GOT3 (cell line): ENCODE data around the gene VSNL1.

Experiments used
- DNase-seq: peaks from one replicate; lab custom pipeline; 2025; ENCODE audit warnings: mixed read lengths; lab: John Stamatoyannopoulos, UW

Gene VSNL1

GRCh38 chr2:17614174-17614930 lies 73.9 kb downstream of the VSNL1 start:
- DNase-seq, result no peak

- no peak for DNase-seq
Measured at GRCh38 chr2:17615147-17615546, 74.7 kb downstream of the VSNL1 start.

- DNase-seq, result no peak
Measured at GRCh38 chr2:17615728-17616351, 75.3 kb downstream of the VSNL1 start.

GRCh38 chr2:17616405-17616804 lies 75.9 kb downstream of the VSNL1 start:
- no peak for DNase-seq

- no peak for DNase-seq
Measured at GRCh38 chr2:17617516-17617915, 77.0 kb downstream of the VSNL1 start.

GRCh38 chr2:17617955-17618354 lies 77.5 kb downstream of the VSNL1 start:
- no peak for DNase-seq

- no peak for DNase-seq
Measured at GRCh38 chr2:17620280-17620679, 79.8 kb downstream of the VSNL1 start.

GRCh38 chr2:17620841-17621240 lies 80.3 kb downstream of the VSNL1 start:
- no peak for DNase-seq

GRCh38 chr2:17621781-17622180 lies 81.3 kb downstream of the VSNL1 start:
- no peak for DNase-seq

- no peak for DNase-seq
Measured at GRCh38 chr2:17625446-17625845, 85.0 kb downstream of the VSNL1 start.

- DNase-seq, result no peak
Measured at GRCh38 chr2:17626986-17627385, 86.5 kb downstream of the VSNL1 start.

GRCh38 chr2:17627434-17627833 lies 86.9 kb downstream of the VSNL1 start:
- no peak for DNase-seq

GRCh38 chr2:17628349-17629261 lies 88.1 kb downstream of the VSNL1 start:
- DNase-seq, result no peak

- no peak for DNase-seq
Measured at GRCh38 chr2:17630089-17630488, 89.6 kb downstream of the VSNL1 start.

- DNase-seq, result no peak
Measured at GRCh38 chr2:17634997-17635396, 94.5 kb downstream of the VSNL1 start.

GRCh38 chr2:17636257-17636656 lies 95.8 kb downstream of the VSNL1 start:
- no peak for DNase-seq

GRCh38 chr2:17637131-17637906 lies 96.8 kb downstream of the VSNL1 start:
- DNase-seq, result no peak

- DNase-seq, result no peak
Measured at GRCh38 chr2:17638196-17638743, 97.8 kb downstream of the VSNL1 start.

GRCh38 chr2:17640406-17640805 lies 99.9 kb downstream of the VSNL1 start:
- DNase-seq, result no peak

GRCh38 chr2:17643031-17643615 lies 102.6 kb downstream of the VSNL1 start:
- DNase-seq, result peak; percentile 5
